K562 (cell line): Measurements from ENCODE around the gene SOX12. TPM values are rescaled to one million over a fixed set of nuclear protein-coding genes. Genes with fewer than 3 reads are reported as not detected.

ENCODE experiments used
- ATAC-seq: fragments of 200-7000 bp; cut with Tn5 transposase; 3 replicates; pipeline ENCODE4 v1.9.1; 2020; ENCODE audit warnings: moderate library complexity
- BruUV-seq: library from RNA; stranded (reverse); fragments of 400-500 nt; replicated peaks from 2 replicates; lab custom pipeline; 2021; lab: Mats Ljungman, UMichigan
- CTCF ChIA-PET: fragments of 300-600 bp; formaldehyde crosslinking; extraction: SDS; loops from one replicate; lab custom pipeline; 2021; ENCODE audit warnings: low intra/inter-chr PET ratio; lab: Yijun Ruan, JAX
- POLR2A ChIA-PET: fragments of 300-600, 350-650 bp; sonication (Branson Sonifier 250); formaldehyde crosslinking; extraction: SDS; loops from one replicate; lab custom pipeline; 2021; ENCODE audit warnings: antibody characterized with exemption, inconsistent platforms; lab: Yijun Ruan, JAX
- DNase-seq, 4 experiments: peaks; one replicate each; pipeline versions ENCODE4 v3.0.0 to v3.0.0-alpha.2; 2011 to 2018; ENCODE audit warnings: low spot score in 3 of 4, mixed read lengths in 3 of 4; ENCODE audit errors: extremely low read depth in 1 of 4
- FAIRE-seq: peaks from 2 replicates; lab custom pipeline; 2011; peaks lifted over from hg19 to GRCh38; lab: Jason Lieb, UNC
- H2AFZ ChIP-seq: 2 replicates; pipeline ENCODE4 v1.6.0; 2011; ENCODE audit warnings: low read depth, low read length, control low read depth, inconsistent platforms
- H3K27ac ChIP-seq: fragments of 200-600 bp; 3 replicates; pipeline ENCODE4 v1.8.0; 2011; ENCODE audit warnings: low read depth, mild to moderate bottlenecking, control low read depth, inconsistent platforms, low read length, moderate library complexity, mixed read lengths; ENCODE audit errors: extremely low read depth
- H3K27me3 ChIP-seq, 2 experiments: fragments of 300-600 bp in 1 of 2; 2 replicates in 1 of 2; 3 replicates in 1 of 2; pipeline versions ENCODE4 v1.6.0 to v1.8.0; 2011; ENCODE audit warnings: inconsistent platforms in 2 of 2, low read length in 2 of 2, mild to moderate bottlenecking in 1 of 2, mixed read lengths in 1 of 2, moderate library complexity in 1 of 2; ENCODE audit not compliant: control insufficient read depth in 2 of 2, insufficient read depth in 2 of 2
- H3K36me3 ChIP-seq: fragments of 300-600 bp; 3 replicates; pipeline ENCODE4 v1.8.0; 2011; ENCODE audit warnings: mild to moderate bottlenecking, low read length, inconsistent platforms; ENCODE audit not compliant: control insufficient read depth, insufficient read depth
- H3K4me1 ChIP-seq, 2 experiments: fragments of 200-600 bp in 1 of 2; replicated peaks in 1 of 2; 2 replicates in 1 of 2; 3 replicates in 1 of 2; pipeline versions ENCODE4 v1.5.1 to v1.8.0; 2011; ENCODE audit warnings: inconsistent platforms in 2 of 2, low read length in 2 of 2, mild to moderate bottlenecking in 1 of 2, mixed read lengths in 1 of 2, moderate library complexity in 1 of 2; ENCODE audit not compliant: control insufficient read depth in 2 of 2, insufficient read depth in 2 of 2
- H3K4me2 ChIP-seq: 2 replicates; pipeline ENCODE4 v1.6.1; 2011; ENCODE audit warnings: low read length, control low read depth, inconsistent platforms, mixed read lengths; ENCODE audit not compliant: insufficient read depth
- H3K4me3 ChIP-seq: fragments of 200-600 bp; sonication (generic), shearing (Covaris generic); 2 replicates; pipeline ENCODE4 v1.5.1; 2016; ENCODE audit warnings: control low read depth, inconsistent platforms
- H3K79me2 ChIP-seq: fragments of 200-600 bp; 3 replicates; pipeline ENCODE4 v1.8.0; 2011; ENCODE audit warnings: low read length, inconsistent platforms; ENCODE audit not compliant: control insufficient read depth, insufficient read depth
- H3K9ac ChIP-seq, 2 experiments: 2 replicates each; pipeline versions ENCODE4 v1.6.0 to v1.6.1; 2011; ENCODE audit warnings: low read depth in 2 of 2, low read length in 2 of 2, control low read depth in 1 of 2, inconsistent platforms in 1 of 2, mild to moderate bottlenecking in 1 of 2, mixed read lengths in 1 of 2; ENCODE audit not compliant: insufficient read depth in 1 of 2
- H3K9me1 ChIP-seq: one replicate; pipeline ENCODE4 v1.6.0; 2011; ENCODE audit warnings: inconsistent platforms, mild to moderate bottlenecking, low read length, moderate library complexity; ENCODE audit not compliant: control insufficient read depth, insufficient read depth
- H3K9me3 ChIP-seq: replicated peaks from 2 replicates; pipeline ENCODE4 v1.5.1; 2011; ENCODE audit warnings: low read depth, low read length, inconsistent platforms; ENCODE audit not compliant: control insufficient read depth, insufficient read depth
- H4K20me1 ChIP-seq: replicated peaks from 2 replicates; pipeline ENCODE4 v1.6.1; 2011; ENCODE audit warnings: low read length, inconsistent platforms, mixed read lengths; ENCODE audit not compliant: control insufficient read depth, insufficient read depth
- NR3C1 ChIP-seq: sonication (generic); formaldehyde crosslinking; IDR thresholded peaks from 2 replicates; pipeline ENCODE4 v1.8.1; 2022; ENCODE audit warnings: missing genetic modification reagents
- POLR2A ChIP-seq: fragments of 450-650 bp; conservative IDR thresholded peaks from 2 replicates; pipeline ENCODE4 v1.6.1; 2016
- SIN3B ChIP-seq: fragments of 450-650 bp; IDR thresholded peaks from 2 replicates; pipeline ENCODE4 v1.6.1; 2017; ENCODE audit warnings: low read depth, mild to moderate bottlenecking, moderate library complexity
- TGIF2 ChIP-seq: sonication (generic); formaldehyde crosslinking; IDR thresholded peaks from 2 replicates; pipeline ENCODE4 v1.8.1; 2022; ENCODE audit warnings: mild to moderate bottlenecking, missing genetic modification reagents, moderate library complexity
- ZC3H11A ChIP-seq: IDR thresholded peaks from 2 replicates; pipeline ENCODE4 v1.6.1; 2012; ENCODE audit warnings: low read depth, low read length, improper control_type of control experiment
- ZC3H4 ChIP-seq: sonication (generic); formaldehyde crosslinking; IDR thresholded peaks from 2 replicates; pipeline ENCODE4 v1.9.0; 2021; ENCODE audit warnings: missing genetic modification reagents, borderline replicate concordance
- ZNF282 ChIP-seq: sonication (generic); formaldehyde crosslinking; IDR thresholded peaks from 2 replicates; pipeline ENCODE4 v1.8.1; 2023; ENCODE audit warnings: missing genetic modification reagents
- WGBS: fragments of 100-300 bp; shearing (Covaris generic); methylation state at CpG from one replicate; pipeline ENCODE4 v1.1.6; 2016; ENCODE audit warnings: low coverage, mixed read lengths; ENCODE audit not compliant: insufficient coverage; ENCODE audit errors: missing lambda C conversion rate; 5-methylcytosine and 5-hydroxymethylcytosine counted together
- in situ Hi-C: fragments of 300-500 bp; cut with MboI; formaldehyde crosslinking; loops from 4 replicates; pipeline ENCODE4 v1.15.0; 2018; ENCODE audit warnings: inconsistent platforms, mixed read lengths
- intact Hi-C: fragments of 100-400 bp; cut with micrococcal nuclease; formaldehyde crosslinking; loops from 2 replicates; pipeline ENCODE4 v1.14.2; 2022
- polyA plus RNA-seq, 8 experiments: library from polyadenylated mRNA; depleted of rRNA in 4 of 8; stranded (reverse) in 5 of 8; unstranded in 3 of 8; fragments of >200 nt; fragmentation: Nextera tagmentation in 2 of 8; fragmentation: Illumina TruSeq in 1 of 8; extraction: Ambion mirVana in 2 of 8; extraction: Trizol in 1 of 8; gene quantifications; 2 replicates each; pipeline versions ENCODE4 v1.2.1 to v1.2.3, GENCODE V29; 2011 to 2014; ENCODE audit warnings: inconsistent platforms in 1 of 8, missing spikeins in 1 of 8
- total RNA-seq, 7 experiments: library from RNA; depleted of rRNA in 6 of 7; stranded (reverse); fragments of >200 nt in 6 of 7; fragmentation: Illumina TruSeq in 2 of 7; extraction: Trizol in 2 of 7; gene quantifications; 2 replicates each; pipeline versions ENCODE4 v1.2.1 to v1.2.3, GENCODE V29; 2011 to 2021; ENCODE audit warnings: low replicate concordance in 1 of 7

Gene SOX12
- total and polyA plus RNA-seq, 9 of the 15 experiments (the other 6 are each of a cell fraction or from before 2014, with no cell fraction given) = 0.42 to 26.3 (median 2.6) TPM

- Histone ChIP-seq H3K27ac (peak overlapping the region; percentile 96), H2AFZ (peak overlapping the region; percentile 87), H3K36me3 (peaks cover 22% of the 10 kb centered on the region), H3K9me3 (peaks cover 5% of the 10 kb centered on the region), H3K79me2 (peaks cover 25% of the 10 kb centered on the region), H3K4me3 (peak overlapping the region; percentile 59), H3K9ac (peak overlapping the region; percentile 74 to 92), H3K4me1 (peaks cover 11 to 36% of the 10 kb centered on the region in 2 experiments), H3K4me2 (peak overlapping the region; percentile 90), H3K27me3 (no peaks in the 10 kb centered on the region), H3K9me1 (no peaks in the 10 kb centered on the region), H4K20me1 (no peaks in the 10 kb centered on the region)
- DNase-seq (no peak), ATAC-seq (no peak; the same call in 2 of the 3 replicates), FAIRE-seq (no peak)
- TF ChIP-seq ZC3H4 (CRISPR knock-in tag) (peak; percentile 83; the same call in 1 of the 2 replicates), NR3C1 (CRISPR knock-in tag) (0 out of 2 replicates have a peak, but pooled peaks have one; percentile 12), TGIF2 (CRISPR knock-in tag) (0 out of 2 replicates have a peak, but pooled peaks have one; percentile 42), ZC3H11A (no peak), SIN3B (no peak), POLR2A (peak; percentile 9; the same call in 1 of the 2 replicates), ZNF282 (CRISPR knock-in tag) (0 out of 2 replicates have a peak, but pooled peaks have one; percentile 57)
- WGBS = 0% methylated on average over 1 of the region's 19 CpGs
- intact Hi-C loops (no loop called here), in situ Hi-C loops (no loop called here)
- no TSS peak for BruUV-seq
- ChIA-PET POLR2A (interaction anchor here (0.5 to 1.9 kb wide), 16 partner anchors 15 to 169 kb away, joined by 3 to 13 read pairs (median 3); partner anchors contain the start of gene TRIB3), CTCF (no interaction called here)
These were observed 21.9 kb downstream of the SOX12 start for GRCh38 chr20:347317-347639.
